Measurements from ENCODE around the gene PRORP.

DNA sequence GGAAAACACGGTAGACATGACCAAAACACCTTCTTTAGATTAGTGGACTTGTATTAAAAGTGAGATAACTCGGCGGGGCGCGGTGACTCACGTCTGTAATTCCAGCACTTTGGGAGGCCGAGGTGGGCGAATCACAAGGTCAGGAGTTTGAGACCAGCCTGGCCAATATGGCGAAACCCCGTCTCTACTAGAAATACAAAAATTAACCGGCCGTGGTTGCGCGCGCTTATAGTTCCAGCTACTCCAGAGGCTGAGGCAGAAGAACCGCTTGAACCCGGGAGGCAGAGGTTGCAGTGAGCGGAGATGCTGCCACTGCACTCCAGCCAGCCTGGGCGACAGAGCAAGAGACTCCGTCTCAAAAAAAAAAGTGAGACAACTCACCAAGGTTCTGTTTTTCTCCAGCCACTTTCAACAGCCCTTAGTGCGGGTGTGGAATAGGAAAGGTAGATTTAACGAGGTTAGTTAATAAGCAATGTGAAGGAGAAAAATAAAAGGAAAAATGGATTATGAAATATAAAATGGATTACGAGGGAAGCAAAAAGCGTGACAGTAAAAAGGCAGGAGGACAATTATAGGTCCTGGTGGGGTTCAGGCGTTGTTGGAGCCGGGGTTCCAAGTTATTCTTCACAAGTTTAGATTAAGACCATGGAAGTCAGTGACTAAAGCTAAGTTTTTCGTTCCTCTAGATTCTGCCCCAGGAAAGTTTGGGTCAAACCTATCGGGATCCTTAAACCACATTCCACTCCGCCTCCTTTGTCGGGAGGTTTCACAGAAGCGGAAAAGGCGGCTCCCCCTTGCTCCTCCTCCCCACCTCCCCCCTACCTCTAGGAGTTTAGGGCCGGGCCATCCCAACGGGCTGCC, 1.1 kb upstream of the PRORP start:
- TF ChIP-seq CTCF (IDR thresholded peaks at IDR 0.05), result no peak
- no peak for TF ChIP-seq TEAD1 (CRISPR knock-in tag; IDR thresholded peaks at IDR 0.05)

Measured in WTC11 (cell line).